MCF 10A (cell line): ENCODE results near the gene TEPSIN. TPM values are rescaled to one million over a fixed set of nuclear protein-coding genes. Genes with fewer than 3 reads are reported as not detected.

Source experiments
- BruUV-seq: library from RNA; stranded (reverse); fragments of 400-500 nt; replicated peaks from 2 replicates; lab custom pipeline; 2021; lab: Mats Ljungman, UMichigan
- CTCF ChIA-PET: fragments of 300-600 bp; sonication (Branson Sonifier 250); formaldehyde crosslinking; extraction: SDS; loops from one replicate; lab custom pipeline; 2021; ENCODE audit warnings: antibody characterized with exemption, inconsistent platforms; lab: Yijun Ruan, JAX
- POLR2A ChIA-PET: fragments of 300-600, 350-650 bp; sonication (Branson Sonifier 250); formaldehyde crosslinking; extraction: SDS; loops from one replicate; lab custom pipeline; 2020; ENCODE audit warnings: antibody characterized with exemption, inconsistent platforms; lab: Yijun Ruan, JAX
- DNase-seq: peaks from one replicate; pipeline ENCODE4 v3.0.0-alpha.2; 2018; ENCODE audit not compliant: unreplicated experiment
- H3K27ac Mint-ChIP-seq: one replicate; pipeline ENCODE4 v1.8.0; 2022; ENCODE audit warnings: mild to moderate bottlenecking, low read depth, mixed read lengths; ENCODE audit not compliant: unreplicated experiment
- H3K27me3 Mint-ChIP-seq: one replicate; pipeline ENCODE4 v1.8.0; 2022; ENCODE audit warnings: mixed read lengths; ENCODE audit not compliant: insufficient read depth, unreplicated experiment
- H3K36me3 Mint-ChIP-seq: one replicate; pipeline ENCODE4 v1.8.0; 2022; ENCODE audit warnings: mild to moderate bottlenecking, moderate library complexity, mixed read lengths; ENCODE audit not compliant: insufficient read depth, unreplicated experiment
- H3K4me1 Mint-ChIP-seq: one replicate; pipeline ENCODE4 v1.8.0; 2022; ENCODE audit warnings: mixed read lengths; ENCODE audit not compliant: insufficient read depth, unreplicated experiment
- H3K4me3 Mint-ChIP-seq: one replicate; pipeline ENCODE4 v1.8.0; 2022; ENCODE audit warnings: mild to moderate bottlenecking, moderate library complexity, mixed read lengths; ENCODE audit not compliant: unreplicated experiment
- H3K9me3 Mint-ChIP-seq: one replicate; pipeline ENCODE4 v1.8.0; 2022; ENCODE audit warnings: mixed read lengths; ENCODE audit not compliant: unreplicated experiment
- CTCF ChIP-seq: fragments of 200-600 bp; IDR thresholded peaks from one replicate; pipeline ENCODE4 v1.8.0; 2022; ENCODE audit warnings: antibody characterized with exemption, mild to moderate bottlenecking; ENCODE audit not compliant: unreplicated experiment
- intact Hi-C: fragments of 100-400 bp; cut with micrococcal nuclease; formaldehyde crosslinking; loops from 2 replicates; pipeline ENCODE4 v1.14.1; 2022
- total RNA-seq: library from RNA; stranded (reverse); gene quantifications from 2 replicates; pipeline ENCODE4 v1.2.3, GENCODE V29; 2022

The TEPSIN gene
- total RNA-seq, 1 experiment from 2014 or later, result 27.4 TPM

GRCh38 chr17:81221842-81222619 is 16.8 kb downstream of the TEPSIN start:
- no TSS peak for BruUV-seq
- intact Hi-C loops, result no loop called here
- Mint-ChIP-seq H3K4me1 (peaks cover 12% of the 10 kb centered on the region), H3K9me3 (no peaks in the 10 kb centered on the region), H3K36me3 (no peaks in the 10 kb centered on the region), H3K27me3 (no peaks in the 10 kb centered on the region), H3K27ac (no peak overlapping the region), H3K4me3 (peak overlapping the region; percentile 58)
- POLR2A ChIA-PET, result interaction anchor here (0.6 to 1.8 kb wide), 8 partner anchors 11 to 185 kb away, joined by 3 to 15 read pairs (median 3); partner anchors contain the start of genes NDUFAF8 and TEPSIN
- TF ChIP-seq CTCF, result no peak
- no peak for DNase-seq
- CTCF ChIA-PET, result interaction anchor here (0.6 kb wide), 1 partner anchor 17 kb away, joined by 3 read pairs; the partner anchor contains the start of genes NDUFAF8 and TEPSIN

- no peak for DNase-seq
- Mint-ChIP-seq H3K27ac (no peak overlapping the region), H3K27me3 (no peaks in the 10 kb centered on the region), H3K4me3 (peak overlapping the region; percentile 58), H3K9me3 (no peaks in the 10 kb centered on the region), H3K36me3 (no peaks in the 10 kb centered on the region), H3K4me1 (peaks cover 12% of the 10 kb centered on the region)
- TF ChIP-seq CTCF, result no peak
- no TSS peak for BruUV-seq
- intact Hi-C loops, result no loop called here
- CTCF ChIA-PET, result no interaction called here
- POLR2A ChIA-PET, result interaction anchor here (0.6 to 1.8 kb wide), 3 partner anchors 14 to 105 kb away, joined by 3 to 5 read pairs (median 3); partner anchors contain the start of genes NDUFAF8 and TEPSIN
Observed at GRCh38 chr17:81221371-81221841, 17.4 kb downstream of the TEPSIN start.

- Mint-ChIP-seq H3K27me3 (no peaks in the 10 kb centered on the region), H3K4me3 (no peak overlapping the region), H3K36me3 (no peaks in the 10 kb centered on the region), H3K27ac (no peak overlapping the region), H3K9me3 (no peaks in the 10 kb centered on the region), H3K4me1 (peaks cover 12% of the 10 kb centered on the region)
- DNase-seq, result no peak
- intact Hi-C loops, result no loop called here
- ChIA-PET POLR2A (interaction anchor here (0.6 kb wide), 1 partner anchor 10 kb away, joined by 5 read pairs; no protein-coding TSS in a partner anchor), CTCF (interaction anchor here (0.6 to 1.3 kb wide), 4 partner anchors 21 to 810 kb away, joined by 3 to 4 read pairs (median 3); no protein-coding TSS in a partner anchor)
- BruUV-seq, result no TSS peak
- no peak for TF ChIP-seq CTCF
Observed at GRCh38 chr17:81219476-81220180, 19.2 kb downstream of the TEPSIN start.
